Activated CD8-positive, alpha-beta T cell treated with anti-CD3 and anti-CD28 coated beads for 36 hours (primary cell): Measurements from ENCODE around the gene SLC44A1. TPM values are rescaled to one million over a fixed set of nuclear protein-coding genes. Genes with fewer than 3 reads are reported as not detected.

ENCODE experiments used
- ATAC-seq: fragments of 200-7000 bp; cut with Tn5 transposase; one replicate; pipeline ENCODE4 v1.10.0; 2021; ENCODE audit warnings: mild to moderate bottlenecking, moderate library complexity
- CTCF ChIA-PET: fragments of 350-600 bp; sonication (Branson Sonifier 250); formaldehyde crosslinking; loops from one replicate; lab custom pipeline; 2021; ENCODE audit warnings: antibody characterized with exemption; lab: Charles Lee
- POLR2A ChIA-PET: fragments of 350-600 bp; sonication (Branson Sonifier 250); formaldehyde crosslinking; loops from one replicate; lab custom pipeline; 2021; ENCODE audit warnings: antibody characterized with exemption; lab: Charles Lee
- DNase-seq: peaks from one replicate; pipeline ENCODE4 v3.0.0-alpha.2; 2020
- H3K27ac Mint-ChIP-seq: one replicate; pipeline ENCODE4 v1.8.0; 2021; ENCODE audit warnings: mild to moderate bottlenecking, mixed read lengths
- H3K27me3 Mint-ChIP-seq: one replicate; pipeline ENCODE4 v1.8.0; 2021; ENCODE audit warnings: mixed read lengths
- H3K36me3 Mint-ChIP-seq: one replicate; pipeline ENCODE4 v1.8.0; 2021; ENCODE audit warnings: low read depth, mixed read lengths
- H3K4me1 Mint-ChIP-seq: one replicate; pipeline ENCODE4 v1.8.0; 2021; ENCODE audit warnings: low read depth, mixed read lengths
- H3K4me3 Mint-ChIP-seq: one replicate; pipeline ENCODE4 v1.8.0; 2021; ENCODE audit warnings: mild to moderate bottlenecking, moderate library complexity, mixed read lengths
- H3K9me3 Mint-ChIP-seq: one replicate; pipeline ENCODE4 v1.8.0; 2021; ENCODE audit warnings: mixed read lengths
- CTCF ChIP-seq: fragments of 200-600 bp; IDR thresholded peaks from one replicate; pipeline ENCODE4 v1.8.0; 2022; ENCODE audit warnings: antibody characterized with exemption, mild to moderate bottlenecking
- intact Hi-C: fragments of 100-400 bp; cut with micrococcal nuclease; formaldehyde crosslinking; loops from one replicate; pipeline ENCODE4 v1.10.0; 2022
- total RNA-seq, 2 experiments: library from RNA; stranded (reverse); gene quantifications; one replicate each; pipeline ENCODE4 v1.2.3, GENCODE V29; 2021

Gene SLC44A1
- total RNA-seq, 2 experiments from 2014 or later: 7.2 to 8.3 TPM

- H3K9me3 Mint-ChIP-seq: no peaks in the 10 kb centered on the region
- intact Hi-C loops: no loop called here
- no peak overlapping the region for H3K4me3 Mint-ChIP-seq
- no peak overlapping the region for H3K27ac Mint-ChIP-seq
- no peaks in the 10 kb centered on the region for H3K27me3 Mint-ChIP-seq
- no peaks in the 10 kb centered on the region for H3K4me1 Mint-ChIP-seq
- CTCF ChIA-PET: no interaction called here
- no peaks in the 10 kb centered on the region for H3K36me3 Mint-ChIP-seq
- ATAC-seq (no peak), DNase-seq (no peak)
- no peak for TF ChIP-seq CTCF
- POLR2A ChIA-PET: no interaction called here
Measured at GRCh38 chr9:105485131-105485530, 240.7 kb downstream of the SLC44A1 start.

Other genes with a start within 250 kb of the SLC44A1 start
- gene FSD1L, start 203.4 kb downstream of the SLC44A1 start, total RNA-seq: 1 to 10 TPM; 1.3 TPM